ENCODE measurements around the gene NDUFV2.

DNA sequence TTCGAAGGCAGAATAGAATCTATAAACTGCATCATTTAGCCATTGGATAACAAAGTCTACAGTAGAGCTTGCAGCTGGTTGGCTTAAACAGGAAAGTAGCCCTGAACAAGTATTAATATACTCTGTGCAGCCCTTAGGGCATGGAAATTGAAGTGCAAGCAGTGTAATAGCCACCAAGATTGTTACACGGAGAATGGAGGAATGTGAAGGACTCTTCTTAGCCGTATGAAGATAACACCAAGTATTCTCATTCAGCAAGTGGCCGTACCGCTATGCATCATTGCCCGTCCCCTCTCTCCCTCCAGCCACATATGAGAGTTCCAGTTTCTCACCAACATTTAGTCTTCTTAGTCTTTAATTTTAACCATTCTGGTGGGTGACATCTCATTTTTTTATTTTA lies 74.5 kb downstream of the NDUFV2 start:
- TF ChIP-seq, protein P1, sequence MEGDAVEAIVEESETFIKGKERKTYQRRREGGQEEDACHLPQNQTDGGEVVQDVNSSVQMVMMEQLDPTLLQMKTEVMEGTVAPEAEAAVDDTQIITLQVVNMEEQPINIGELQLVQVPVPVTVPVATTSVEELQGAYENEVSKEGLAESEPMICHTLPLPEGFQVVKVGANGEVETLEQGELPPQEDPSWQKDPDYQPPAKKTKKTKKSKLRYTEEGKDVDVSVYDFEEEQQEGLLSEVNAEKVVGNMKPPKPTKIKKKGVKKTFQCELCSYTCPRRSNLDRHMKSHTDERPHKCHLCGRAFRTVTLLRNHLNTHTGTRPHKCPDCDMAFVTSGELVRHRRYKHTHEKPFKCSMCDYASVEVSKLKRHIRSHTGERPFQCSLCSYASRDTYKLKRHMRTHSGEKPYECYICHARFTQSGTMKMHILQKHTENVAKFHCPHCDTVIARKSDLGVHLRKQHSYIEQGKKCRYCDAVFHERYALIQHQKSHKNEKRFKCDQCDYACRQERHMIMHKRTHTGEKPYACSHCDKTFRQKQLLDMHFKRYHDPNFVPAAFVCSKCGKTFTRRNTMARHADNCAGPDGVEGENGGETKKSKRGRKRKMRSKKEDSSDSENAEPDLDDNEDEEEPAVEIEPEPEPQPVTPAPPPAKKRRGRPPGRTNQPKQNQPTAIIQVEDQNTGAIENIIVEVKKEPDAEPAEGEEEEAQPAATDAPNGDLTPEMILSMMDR (IDR thresholded peaks at IDR 0.05 in 4 of 5, conservative IDR thresholded peaks at IDR 0.05 in 1 of 5) = no peak
- no peak for TF ChIP-seq POLR2A (IDR thresholded peaks at IDR 0.05)
